Adrenal gland (tissue), 12 donors: ENCODE measurements around the gene DLG2. TPM values are rescaled to one million over a fixed set of nuclear protein-coding genes. Genes with fewer than 3 reads are reported as not detected.

ENCODE experiments used
- DNase-seq, 7 donors: peaks; one replicate each; pipeline ENCODE4 v3.0.0-alpha.2; 2019 to 2020
- H3K27ac ChIP-seq, 5 donors: fragments of 200-600 bp; sonication (generic) in 4 of 5; 1 replicate in 3 of 5; 2 replicates in 2 of 5; pipeline versions ENCODE4 v1.5.1 to v1.8.0; 2016 to 2020; ENCODE audit warnings: mild to moderate bottlenecking in 1 of 5
- H3K27me3 ChIP-seq: fragments of 200-600 bp; 2 replicates; pipeline ENCODE4 v1.8.0; 2021
- H3K36me3 ChIP-seq, 2 donors: fragments of 200-600 bp; replicated peaks in 1 of 2; 1 replicate in 1 of 2; 2 replicates in 1 of 2; pipeline versions ENCODE4 v1.5.1 to v1.8.0; 2018 to 2022
- H3K4me1 ChIP-seq, 2 donors: fragments of 200-600 bp; replicated peaks in 1 of 2; 1 replicate in 1 of 2; 2 replicates in 1 of 2; pipeline versions ENCODE4 v1.5.1 to v1.8.0; 2018 to 2021
- H3K4me3 ChIP-seq, 4 donors: fragments of 200-600 bp; sonication (generic) in 3 of 4; one replicate each; pipeline ENCODE4 v1.5.1; 2016 to 2018
- H3K9me3 ChIP-seq, 3 donors: fragments of 200-600 bp; sonication (generic) in 1 of 3; replicated peaks in 1 of 3; 1 replicate in 2 of 3; 2 replicates in 1 of 3; pipeline versions ENCODE4 v1.5.1 to v1.8.0; 2016 to 2021
- CTCF ChIP-seq, 6 experiments: fragments of 450-650 bp in 4 of 6; fragments of 200-600 bp in 2 of 6; sonication (generic) in 1 of 6; IDR thresholded peaks; 1 replicate in 5 of 6; 2 replicates in 1 of 6; pipeline versions ENCODE4 v1.5.1 to v1.8.0; 2016 to 2021; ENCODE audit warnings: antibody characterized with exemption in 6 of 6, mild to moderate bottlenecking in 2 of 6, moderate library complexity in 1 of 6
- POLR2A ChIP-seq, 2 donors: fragments of 450-650 bp; IDR thresholded peaks; one replicate each; pipeline ENCODE4 v1.6.1; 2017; ENCODE audit warnings: antibody characterized with exemption in 2 of 2, mild to moderate bottlenecking in 2 of 2, moderate library complexity in 1 of 2
- WGBS, 4 donors: extraction: QIAGEN DNeasy Blood & Tissue Kit in 2 of 4; methylation state at CpG; one replicate each; pipeline versions ENCODE4 v1.1.5 to v1.1.7; 2013 to 2017; 5-methylcytosine and 5-hydroxymethylcytosine counted together
- intact Hi-C, 2 donors: fragments of 100-400 bp; cut with DNase I; formaldehyde crosslinking; loops; one replicate each; pipeline versions ENCODE4 v1.14.1 to v1.15.0; 2022 to 2023
- polyA plus RNA-seq, 3 donors: library from polyadenylated mRNA; stranded (reverse); fragments of 200-250 nt in 2 of 3; fragments of 350-450 nt in 1 of 3; fragmentation: Illumina TruSeq in 1 of 3; extraction: RNeasy Lipid Tissue Mini Kit (QIAGEN cat#74804) in 1 of 3; gene quantifications; one replicate each; pipeline ENCODE4 v1.2.3, GENCODE V29; 2013 to 2014
- total RNA-seq, 9 donors: library from RNA; depleted of rRNA in 4 of 9; stranded (reverse); fragments of >200 nt in 4 of 9; fragments of 120-200 nt in 1 of 9; fragmentation: NEBNext Ultra II Directional in 1 of 9; extraction: Animal tissue kit (Norgen Biotek cat#: 25700) in 1 of 9; gene quantifications; one replicate each; pipeline versions ENCODE4 v1.1.0 to v1.2.4, GENCODE V29; 2013 to 2023
- donor health status: healthy with polysubstance abuse.
- donor health status: Bipolar disorder and iron deficiency.
- donor health status: DM: yes; HTN: yes; CAD: no.
- donor health status: DM: no; HTN: no; CAD: no.
- donor health status: DM: no; HTN: no; CAD: no.
- donor health status: DM: yes; HTN: yes; CAD: no.

Gene DLG2
- total and polyA plus RNA-seq, 12 donors, result 8.3 to 101 (median 37.5) TPM

GRCh38 chr11:85475660-85476517 lies 151.3 kb downstream of the DLG2 start:
- intact Hi-C loops, result no loop called here
- Histone ChIP-seq H3K4me1 (no peaks in the 10 kb centered on the region), H3K9me3 (peaks cover 0 to 7% (median 0%) of the 10 kb centered on the region in 3 donors), H3K27ac (no peak overlapping the region), H3K4me3 (no peak overlapping the region), H3K27me3 (no peaks in the 10 kb centered on the region), H3K36me3 (no peaks in the 10 kb centered on the region)
- 76 to 80% (median 77%) methylated on average over 7 of the region's 7 CpGs for WGBS, 4 donors
- TF ChIP-seq POLR2A (IDR thresholded peaks at IDR 0.05), result no peak
- no peak for TF ChIP-seq CTCF (IDR thresholded peaks at IDR 0.05)
- no peak for DNase-seq

- no peak for TF ChIP-seq CTCF (IDR thresholded peaks at IDR 0.05)
- no peak for TF ChIP-seq POLR2A (IDR thresholded peaks at IDR 0.05)
- Histone ChIP-seq H3K4me1 (no peaks in the 10 kb centered on the region), H3K9me3 (peaks cover 0 to 7% (median 0%) of the 10 kb centered on the region in 3 donors), H3K4me3 (no peak overlapping the region), H3K27ac (no peak overlapping the region), H3K36me3 (no peaks in the 10 kb centered on the region), H3K27me3 (no peaks in the 10 kb centered on the region)
- DNase-seq, result no peak
- intact Hi-C loops, result no loop called here
- WGBS, 4 donors, result 90 to 95% (median 95%) methylated on average over 1 to 6 of the region's 6 CpGs
Measured at GRCh38 chr11:85472953-85473352, 154.2 kb downstream of the DLG2 start.

- TF ChIP-seq POLR2A (IDR thresholded peaks at IDR 0.05) (no peak), CTCF (IDR thresholded peaks at IDR 0.05) (no peak)
- 82 to 96% (median 84%) methylated on average over 2 of the region's 2 CpGs for WGBS, 4 donors
- Histone ChIP-seq H3K27me3 (no peaks in the 10 kb centered on the region), H3K36me3 (no peaks in the 10 kb centered on the region), H3K9me3 (no peaks in the 10 kb centered on the region), H3K4me3 (no peak overlapping the region), H3K27ac (no peak overlapping the region), H3K4me1 (no peaks in the 10 kb centered on the region)
- intact Hi-C loops, result no loop called here
- DNase-seq, result no peak
Measured at GRCh38 chr11:85464283-85464682, 162.9 kb downstream of the DLG2 start.

GRCh38 chr11:85459304-85459703 lies 167.8 kb downstream of the DLG2 start:
- WGBS, 4 donors, result 79 to 89% (median 82%) methylated on average over 4 of the region's 4 CpGs
- Histone ChIP-seq H3K36me3 (no peaks in the 10 kb centered on the region), H3K27ac (no peak overlapping the region), H3K9me3 (no peaks in the 10 kb centered on the region), H3K4me1 (no peaks in the 10 kb centered on the region), H3K27me3 (no peaks in the 10 kb centered on the region), H3K4me3 (no peak overlapping the region)
- TF ChIP-seq POLR2A (IDR thresholded peaks at IDR 0.05) (no peak), CTCF (IDR thresholded peaks at IDR 0.05) (no peak)
- no peak for DNase-seq
- intact Hi-C loops, result no loop called here
